Lung (tissue), 12 donors: ENCODE results near the gene NPTN. TPM values are rescaled to one million over a fixed set of nuclear protein-coding genes. Genes with fewer than 3 reads are reported as not detected.
A peak's percentile ranks its signal among the peaks of the same experiment; 100 is the strongest.

Source experiments
- ATAC-seq: fragments of 200-7000 bp; cut with Tn5 transposase; one replicate; pipeline ENCODE4 v1.9.1; 2020; ENCODE audit warnings: moderate number of reproducible peaks; ENCODE audit not compliant: insufficient read depth, low FRiP score
- DNase-seq, 3 donors: peaks; one replicate each; pipeline ENCODE4 v3.0.0-alpha.2; 2013 to 2017
- H3K27ac ChIP-seq, 2 donors: one replicate each; pipeline ENCODE4 v1.5.1; 2013; ENCODE audit warnings: mild to moderate bottlenecking in 2 of 2, moderate library complexity in 2 of 2, control low read depth in 1 of 2, inconsistent platforms in 1 of 2, low read depth in 1 of 2, low read length in 1 of 2
- H3K27me3 ChIP-seq, 3 donors: one replicate each; pipeline ENCODE4 v1.5.1; 2013; ENCODE audit warnings: low read length in 2 of 3; ENCODE audit not compliant: control insufficient read depth in 3 of 3, insufficient read depth in 3 of 3
- H3K36me3 ChIP-seq, 4 donors: one replicate each; pipeline ENCODE4 v1.5.1; 2013; ENCODE audit warnings: low read length in 4 of 4, mild to moderate bottlenecking in 1 of 4, moderate library complexity in 1 of 4; ENCODE audit not compliant: control insufficient read depth in 4 of 4, insufficient read depth in 4 of 4
- H3K4me1 ChIP-seq, 5 donors: one replicate each; pipeline ENCODE4 v1.5.1; 2013; ENCODE audit warnings: low read length in 5 of 5, mild to moderate bottlenecking in 2 of 5, moderate library complexity in 1 of 5; ENCODE audit not compliant: control insufficient read depth in 5 of 5, insufficient read depth in 5 of 5
- H3K4me3 ChIP-seq: one replicate; pipeline ENCODE4 v1.5.1; 2013; ENCODE audit warnings: mild to moderate bottlenecking, control low read depth, moderate library complexity
- H3K9ac ChIP-seq, 2 donors: one replicate each; pipeline ENCODE4 v1.5.1; 2013; ENCODE audit warnings: low read length in 2 of 2, control low read depth in 1 of 2; ENCODE audit not compliant: insufficient read depth in 1 of 2
- H3K9me3 ChIP-seq, 4 donors: one replicate each; pipeline ENCODE4 v1.5.1; 2013; ENCODE audit warnings: low read length in 3 of 4, mild to moderate bottlenecking in 1 of 4, moderate library complexity in 1 of 4; ENCODE audit not compliant: control insufficient read depth in 4 of 4, insufficient read depth in 3 of 4
- CTCF ChIP-seq: IDR thresholded peaks from 2 replicates; pipeline ENCODE4 v1.5.1; 2012; ENCODE audit warnings: mild to moderate bottlenecking; ENCODE audit errors: control extremely low read depth, extremely low read depth
- WGBS, 2 donors: extraction: QIAGEN DNeasy Blood & Tissue Kit; methylation state at CpG; one replicate each; pipeline ENCODE4 v1.1.7; 2013; 5-methylcytosine and 5-hydroxymethylcytosine counted together
- polyA plus RNA-seq, 2 donors: library from polyadenylated mRNA; stranded (reverse); fragments of 200-250 nt; gene quantifications; one replicate each; pipeline ENCODE4 v1.2.1, GENCODE V29; 2013
- total RNA-seq, 2 donors: library from RNA; depleted of rRNA in 1 of 2; stranded (reverse); fragments of >200 nt in 1 of 2; gene quantifications; one replicate each; pipeline ENCODE4 v1.2.1, GENCODE V29; 2014 to 2021
- donor health status: control.
- donor health status: control.
- donor health status: Bipolar disorder and iron deficiency.
- donor health status: healthy.
- donor health status: DM: yes; HTN: yes; CAD: no.

NPTN gene
- total and polyA plus RNA-seq, 4 donors, result 34.1 to 148 (median 122) TPM

- no peak for DNase-seq
- Histone ChIP-seq H3K9me3 (no peaks in the 10 kb centered on the region), H3K4me1 (peaks cover 12 to 68% (median 27%) of the 10 kb centered on the region in 5 donors), H3K36me3 (no peaks in the 10 kb centered on the region), H3K4me3 (no peak overlapping the region), H3K27ac (peak overlapping the region in 1 of 2 donors; percentile 71), H3K27me3 (no peaks in the 10 kb centered on the region), H3K9ac (no peak overlapping the region)
- WGBS, 2 donors, result 67 to 85% methylated on average over 2 of the region's 2 CpGs
- TF ChIP-seq CTCF, result no peak
- no peak for ATAC-seq
Measured at GRCh38 chr15:73602992-73603391, 30.2 kb downstream of the NPTN start.

DNA sequence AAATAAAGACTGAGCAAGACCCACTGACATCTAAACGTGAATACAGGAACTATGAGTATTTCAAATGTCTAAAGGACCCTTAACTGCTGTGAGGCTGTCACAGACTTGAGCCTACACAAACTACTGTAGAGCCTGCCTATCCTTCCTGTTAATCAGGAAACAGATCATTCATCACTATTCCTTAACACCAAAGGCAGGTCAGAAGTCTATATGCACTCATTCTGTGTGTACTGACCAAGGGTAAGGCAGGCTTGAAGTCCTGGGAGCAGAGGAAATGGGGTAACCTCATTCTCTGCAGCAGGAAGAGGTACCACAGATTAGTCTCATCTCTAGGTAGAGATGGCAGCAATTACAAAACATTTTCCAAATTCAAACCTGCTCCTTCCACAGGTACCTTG lies 30.7 kb downstream of the NPTN start:
- no peaks in the 10 kb centered on the region for H3K36me3 ChIP-seq
- ATAC-seq (no peak), DNase-seq (peak in 1 of 3 donors; percentile 32)
- H3K27ac ChIP-seq, result peak overlapping the region; percentile 10 to 71
- peaks cover 11 to 68% (median 23%) of the 10 kb centered on the region in 5 donors for H3K4me1 ChIP-seq
- H3K9ac ChIP-seq, result peak overlapping the region in 1 of 2 donors; percentile 53
- no peak overlapping the region for H3K4me3 ChIP-seq
- 0 to 4% methylated on average over 1 of the region's 1 CpG for WGBS, 2 donors
- no peak for TF ChIP-seq CTCF
- H3K27me3 ChIP-seq, result no peaks in the 10 kb centered on the region
- no peaks in the 10 kb centered on the region for H3K9me3 ChIP-seq

GRCh38 chr15:73601451-73602445 lies 31.4 kb downstream of the NPTN start:
- no peaks in the 10 kb centered on the region for H3K9me3 ChIP-seq
- H3K4me3 ChIP-seq, result no peak overlapping the region
- peak overlapping the region in 1 of 2 donors; percentile 53 for H3K9ac ChIP-seq
- H3K27ac ChIP-seq, result peak overlapping the region; percentile 0 to 71
- ATAC-seq, result no peak
- WGBS, 2 donors, result 39% methylated on average over 7 of the region's 7 CpGs
- TF ChIP-seq CTCF, result no peak
- H3K36me3 ChIP-seq, result no peaks in the 10 kb centered on the region
- H3K4me1 ChIP-seq, result peaks cover 15 to 67% (median 21%) of the 10 kb centered on the region in 5 donors
- peak; percentile 82 to 94 (median 93) for DNase-seq
- H3K27me3 ChIP-seq, result no peaks in the 10 kb centered on the region
